ENCODE measurements around the gene VN1R5.
"Not testable (repeated sequence)": the region's sequence is repeated elsewhere in the genome, so short reads cannot be mapped to it uniquely, and the experiment has no call there.

Gene VN1R5

GRCh38 chr1:247274605-247275256 is 18.9 kb downstream of the VN1R5 start:
- DNase-seq: no peak

- DNase-seq: no peak
Observed at GRCh38 chr1:247277191-247277590, 21.3 kb downstream of the VN1R5 start.

- no peak for DNase-seq
Observed at GRCh38 chr1:247281001-247281574, 25.2 kb downstream of the VN1R5 start.

- DNase-seq: no peak
Observed at GRCh38 chr1:247286134-247286670, 30.3 kb downstream of the VN1R5 start.

- no peak for DNase-seq
Observed at GRCh38 chr1:247287460-247287859, 31.6 kb downstream of the VN1R5 start.

GRCh38 chr1:247288341-247288740 is 32.5 kb downstream of the VN1R5 start:
- DNase-seq: no peak

- not testable (repeated sequence) for DNase-seq
Observed at GRCh38 chr1:247289274-247289892, 33.5 kb downstream of the VN1R5 start.

- no peak for DNase-seq
Observed at GRCh38 chr1:247290576-247290975, 34.7 kb downstream of the VN1R5 start.

GRCh38 chr1:247291161-247291560 is 35.3 kb downstream of the VN1R5 start:
- no peak for DNase-seq

GRCh38 chr1:247291833-247292561 is 36.1 kb downstream of the VN1R5 start:
- no peak for DNase-seq

GRCh38 chr1:247293047-247293446 is 37.2 kb downstream of the VN1R5 start:
- no peak for DNase-seq

- DNase-seq: no peak
Observed at GRCh38 chr1:247294282-247294681, 38.4 kb downstream of the VN1R5 start.

- DNase-seq: no peak
Observed at GRCh38 chr1:247295274-247295684, 39.4 kb downstream of the VN1R5 start.

GRCh38 chr1:247295746-247296145 is 39.9 kb downstream of the VN1R5 start:
- DNase-seq: no peak

GRCh38 chr1:247296599-247297180 is 40.8 kb downstream of the VN1R5 start:
- no peak for DNase-seq

- no peak for DNase-seq
Observed at GRCh38 chr1:247297263-247298123, 41.6 kb downstream of the VN1R5 start.

GRCh38 chr1:247298124-247298481 is 42.2 kb downstream of the VN1R5 start:
- DNase-seq: no peak

- DNase-seq: no peak
Observed at GRCh38 chr1:247298701-247299100, 42.8 kb downstream of the VN1R5 start.

GRCh38 chr1:247299723-247300381 is 44.0 kb downstream of the VN1R5 start:
- DNase-seq: no peak

- no peak for DNase-seq
Observed at GRCh38 chr1:247300491-247301175, 44.8 kb downstream of the VN1R5 start.

GRCh38 chr1:247301176-247301540 is 45.3 kb downstream of the VN1R5 start:
- no peak for DNase-seq
